Smooth muscle cell (in vitro differentiated cells): ENCODE measurements around the gene ZNF780A. TPM values are rescaled to one million over a fixed set of nuclear protein-coding genes. Genes with fewer than 3 reads are reported as not detected.

Experiments used
- DNase-seq: peaks from one replicate; lab custom pipeline; 2025; ENCODE audit not compliant: unreplicated experiment; lab: John Stamatoyannopoulos, UW
- H2AFZ ChIP-seq: fragments of 200-600 bp; sonication (generic); 2 replicates; pipeline ENCODE4 v1.6.0; 2016; ENCODE audit warnings: antibody characterized with exemption, low read depth, mild to moderate bottlenecking
- H3F3A ChIP-seq: fragments of 200-600 bp; sonication (generic); 2 replicates; pipeline ENCODE4 v1.6.0; 2017; ENCODE audit warnings: antibody characterized with exemption, low read depth
- H3K27ac ChIP-seq: fragments of 200-600 bp; sonication (generic); 2 replicates; pipeline ENCODE4 v1.5.1; 2016; ENCODE audit warnings: low read depth, mild to moderate bottlenecking
- H3K27me3 ChIP-seq: fragments of 200-600 bp; sonication (generic); 2 replicates; pipeline ENCODE4 v1.6.1; 2016; ENCODE audit warnings: low read depth, mild to moderate bottlenecking
- H3K36me3 ChIP-seq: fragments of 200-600 bp; sonication (generic); 2 replicates; pipeline ENCODE4 v1.5.1; 2016; ENCODE audit warnings: low read depth
- H3K4me1 ChIP-seq: fragments of 200-600 bp; sonication (generic); 2 replicates; pipeline ENCODE4 v1.5.1; 2016; ENCODE audit warnings: low read depth
- H3K4me2 ChIP-seq: fragments of 200-600 bp; sonication (generic); 2 replicates; pipeline ENCODE4 v1.6.0; 2016; ENCODE audit warnings: mild to moderate bottlenecking
- H3K4me3 ChIP-seq: fragments of 200-600 bp; sonication (generic); 2 replicates; pipeline ENCODE4 v1.5.1; 2016; ENCODE audit warnings: mild to moderate bottlenecking
- H3K79me2 ChIP-seq: fragments of 200-600 bp; sonication (generic); 2 replicates; pipeline ENCODE4 v1.6.0; 2016; ENCODE audit warnings: low read depth, mild to moderate bottlenecking
- H3K9ac ChIP-seq: fragments of 200-600 bp; sonication (generic); 2 replicates; pipeline ENCODE4 v1.6.0; 2016; ENCODE audit warnings: low read depth
- H3K9me3 ChIP-seq: fragments of 200-600 bp; sonication (generic); replicated peaks from 2 replicates; pipeline ENCODE4 v1.5.1; 2016; ENCODE audit warnings: low read depth
- H4K20me1 ChIP-seq: fragments of 200-600 bp; sonication (generic); 2 replicates; pipeline ENCODE4 v1.6.0; 2016; ENCODE audit warnings: low read depth
- CTCF ChIP-seq: fragments of 200-600 bp; sonication (generic); IDR thresholded peaks from 2 replicates; pipeline ENCODE4 v1.5.1; 2017; ENCODE audit warnings: borderline replicate concordance, mild to moderate bottlenecking, antibody characterized with exemption; ENCODE audit not compliant: insufficient read depth, poor library complexity, severe bottlenecking
- WGBS: methylation state at CpG from one replicate; pipeline ENCODE4 v1.1.7; 2016; ENCODE audit warnings: low lambda C conversion rate; 5-methylcytosine and 5-hydroxymethylcytosine counted together
- polyA plus RNA-seq: library from polyadenylated mRNA; unstranded; fragments of >200 nt; fragmentation: Nextera tagmentation; extraction: Ambion mirVana; gene quantifications from 2 replicates; pipeline ENCODE4 v1.2.1, GENCODE V29; 2016
- total RNA-seq: library from RNA; depleted of rRNA; stranded (reverse); fragments of >200 nt; gene quantifications from 2 replicates; pipeline ENCODE4 v1.2.3, GENCODE V29; 2014

ZNF780A gene
- total and polyA plus RNA-seq, 2 experiments from 2014 or later, result 4.4 to 5.2 TPM

GRCh38 chr19:40088299-40089047 is 2.3 kb downstream of the ZNF780A start:
- Histone ChIP-seq H3K9me3 (no peaks in the 10 kb centered on the region), H3F3A (no peaks in the 10 kb centered on the region), H2AFZ (no peak overlapping the region), H3K9ac (no peak overlapping the region), H3K27ac (no peak overlapping the region), H3K27me3 (no peaks in the 10 kb centered on the region), H3K4me3 (no peak overlapping the region), H3K4me1 (peaks cover 7% of the 10 kb centered on the region), H4K20me1 (peaks cover 3% of the 10 kb centered on the region), H3K4me2 (no peak overlapping the region), H3K79me2 (peaks cover 43% of the 10 kb centered on the region), H3K36me3 (no peaks in the 10 kb centered on the region)
- no peak for DNase-seq
- WGBS, result 99% methylated on average over 5 of the region's 5 CpGs
- no peak for TF ChIP-seq CTCF

GRCh38 chr19:40084948-40085347 is 5.8 kb downstream of the ZNF780A start:
- Histone ChIP-seq H4K20me1 (peaks cover 3% of the 10 kb centered on the region), H3K27ac (no peak overlapping the region), H3F3A (no peaks in the 10 kb centered on the region), H3K9me3 (no peaks in the 10 kb centered on the region), H3K9ac (no peak overlapping the region), H3K4me1 (peaks cover 7% of the 10 kb centered on the region), H3K4me2 (no peak overlapping the region), H2AFZ (no peak overlapping the region), H3K27me3 (no peaks in the 10 kb centered on the region), H3K79me2 (peaks cover 41% of the 10 kb centered on the region), H3K36me3 (peaks cover 28% of the 10 kb centered on the region), H3K4me3 (no peak overlapping the region)
- TF ChIP-seq CTCF, result no peak
- no peak for DNase-seq
- WGBS, result 79% methylated on average over 4 of the region's 4 CpGs

- no peak for TF ChIP-seq CTCF
- H3K36me3 ChIP-seq, result peaks cover 54% of the 10 kb centered on the region
- peaks cover 12% of the 10 kb centered on the region for H3K79me2 ChIP-seq
- H3K27me3 ChIP-seq, result no peaks in the 10 kb centered on the region
- no peaks in the 10 kb centered on the region for H3F3A ChIP-seq
- no peak overlapping the region for H3K4me2 ChIP-seq
- WGBS, result 100% methylated on average over 1 of the region's 1 CpG
- no peak overlapping the region for H3K27ac ChIP-seq
- no peak overlapping the region for H2AFZ ChIP-seq
- H3K9ac ChIP-seq, result no peak overlapping the region
- no peak overlapping the region for H3K4me3 ChIP-seq
- H3K9me3 ChIP-seq, result peaks cover 27% of the 10 kb centered on the region
- DNase-seq, result no peak
- no peaks in the 10 kb centered on the region for H3K4me1 ChIP-seq
- peaks cover 3% of the 10 kb centered on the region for H4K20me1 ChIP-seq
These were observed 9.3 kb downstream of the ZNF780A start for GRCh38 chr19:40081411-40081810.

- Histone ChIP-seq H3K79me2 (peaks cover 6% of the 10 kb centered on the region), H3K36me3 (peaks cover 65% of the 10 kb centered on the region), H3K4me3 (no peak overlapping the region), H4K20me1 (no peaks in the 10 kb centered on the region), H3K9ac (no peak overlapping the region), H2AFZ (no peak overlapping the region), H3K27ac (no peak overlapping the region), H3K9me3 (peaks cover 38% of the 10 kb centered on the region), H3K4me1 (no peaks in the 10 kb centered on the region), H3K4me2 (no peak overlapping the region), H3K27me3 (no peaks in the 10 kb centered on the region), H3F3A (no peaks in the 10 kb centered on the region)
- 100% methylated on average over 1 of the region's 1 CpG for WGBS
- DNase-seq, result no peak
- TF ChIP-seq CTCF, result no peak
These were observed 10.5 kb downstream of the ZNF780A start for GRCh38 chr19:40080289-40080688.
